Measurements from ENCODE around the gene NELFA.

GRCh38 chr4:1974840-1975239 is 33.9 kb downstream of the NELFA start:
- TF ChIP-seq CTCF (IDR thresholded peaks at IDR 0.05), result no peak
- TF ChIP-seq POLR2A (IDR thresholded peaks at IDR 0.05), result no peak
